IPS DF 6.9 (cell line): ENCODE results near the gene SRBD1.

ENCODE experiments used
- DNase-seq: peaks from one replicate; pipeline ENCODE4 v3.0.0-alpha.2; 2013; ENCODE audit warnings: low read depth, low spot score
- H3K27ac ChIP-seq: one replicate; pipeline ENCODE4 v1.5.1; 2013; ENCODE audit warnings: low read length, control low read depth
- H3K27me3 ChIP-seq: 2 replicates; pipeline ENCODE4 v1.6.1; 2013; ENCODE audit warnings: mild to moderate bottlenecking, low read length; ENCODE audit not compliant: control insufficient read depth, insufficient read depth
- H3K36me3 ChIP-seq: 2 replicates; pipeline ENCODE4 v1.6.1; 2013; ENCODE audit warnings: low read length; ENCODE audit not compliant: control insufficient read depth, insufficient read depth
- H3K4me1 ChIP-seq: 2 replicates; pipeline ENCODE4 v1.6.1; 2013; ENCODE audit warnings: low read length; ENCODE audit not compliant: control insufficient read depth, insufficient read depth
- H3K4me3 ChIP-seq: 2 replicates; pipeline ENCODE4 v1.5.1; 2013; ENCODE audit warnings: mild to moderate bottlenecking, low read length
- H3K9me3 ChIP-seq: 2 replicates; pipeline ENCODE4 v1.6.1; 2013; ENCODE audit warnings: low read length, inconsistent platforms; ENCODE audit not compliant: control insufficient read depth, insufficient read depth
- WGBS: extraction: QIAGEN DNeasy Blood & Tissue Kit; methylation state at CpG from one replicate; pipeline ENCODE4 v1.1.7; 2013; ENCODE audit warnings: mixed read lengths, missing lambda C conversion rate; ENCODE audit not compliant: insufficient read length, insufficient coverage; 5-methylcytosine and 5-hydroxymethylcytosine counted together

The SRBD1 gene

DNA sequence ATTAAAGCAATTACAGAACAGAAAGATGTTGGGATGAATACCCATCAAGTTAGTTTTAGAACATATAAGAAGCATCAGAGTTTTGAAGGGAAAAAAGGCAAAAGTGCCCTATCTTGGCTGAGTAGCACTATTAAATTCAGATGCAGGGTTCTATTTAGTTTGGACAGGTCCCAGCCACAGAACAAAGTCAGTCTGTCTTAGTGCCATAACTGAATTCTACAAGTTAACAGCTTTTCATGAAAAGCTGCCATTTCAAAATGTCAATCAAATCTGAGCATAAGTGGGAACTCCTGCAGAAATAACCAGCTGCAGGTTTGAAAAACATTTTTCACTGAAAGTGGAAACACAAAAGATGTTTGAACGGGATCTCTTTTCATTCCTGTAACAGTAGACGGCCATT, 160.4 kb downstream of the SRBD1 start:
- Histone ChIP-seq H3K4me1 (no peaks in the 10 kb centered on the region), H3K36me3 (no peaks in the 10 kb centered on the region), H3K27ac (no peak overlapping the region), H3K27me3 (no peaks in the 10 kb centered on the region), H3K9me3 (no peaks in the 10 kb centered on the region), H3K4me3 (no peak overlapping the region)
- no CpG with 5 or more reads among the region's 2 CpGs for WGBS
- DNase-seq, result no peak

DNA sequence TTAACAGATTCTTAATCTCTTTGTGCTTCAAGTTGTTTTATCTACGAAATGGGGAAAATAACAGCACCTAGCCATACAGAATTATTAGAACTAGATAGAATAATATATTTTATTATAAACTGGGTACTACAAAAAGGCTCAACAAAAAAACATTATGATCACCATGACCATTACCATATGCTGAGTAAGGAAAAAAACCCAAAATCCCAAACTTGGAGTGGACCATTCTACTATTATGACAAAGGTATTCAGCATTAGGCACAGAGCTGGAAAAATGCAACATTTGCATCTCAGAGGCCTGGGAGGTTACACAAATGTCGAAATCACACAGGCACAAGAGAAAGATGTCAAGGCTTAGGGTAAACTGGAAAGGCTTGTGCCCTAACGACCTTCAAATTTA, 162.8 kb downstream of the SRBD1 start:
- Histone ChIP-seq H3K9me3 (no peaks in the 10 kb centered on the region), H3K4me3 (no peak overlapping the region), H3K27ac (no peak overlapping the region), H3K4me1 (no peaks in the 10 kb centered on the region), H3K27me3 (no peaks in the 10 kb centered on the region), H3K36me3 (no peaks in the 10 kb centered on the region)
- no CpG with 5 or more reads among the region's 3 CpGs for WGBS
- no peak for DNase-seq

DNA sequence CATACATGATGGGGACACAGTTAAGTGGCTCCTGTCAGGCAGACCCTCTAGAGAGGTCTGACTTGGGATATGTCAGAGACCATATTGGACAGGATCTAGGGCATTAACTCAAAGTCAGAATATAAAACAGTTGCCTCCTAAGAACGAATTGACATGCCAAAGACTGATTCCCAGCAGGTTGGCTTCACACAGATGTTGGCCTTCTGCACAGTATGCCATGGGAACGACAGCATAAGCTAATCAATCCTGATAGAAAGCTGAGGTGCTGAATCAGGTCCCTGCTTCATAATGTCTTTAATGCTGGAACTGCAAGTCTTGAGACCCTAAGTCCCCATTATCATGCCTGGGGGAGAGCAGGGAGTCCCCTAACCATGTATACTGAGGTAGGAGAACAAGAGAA, 165.1 kb downstream of the SRBD1 start:
- Histone ChIP-seq H3K27ac (no peak overlapping the region), H3K27me3 (no peaks in the 10 kb centered on the region), H3K36me3 (no peaks in the 10 kb centered on the region), H3K4me3 (no peak overlapping the region), H3K4me1 (no peaks in the 10 kb centered on the region), H3K9me3 (no peaks in the 10 kb centered on the region)
- no CpG with 5 or more reads among the region's 2 CpGs for WGBS
- no peak for DNase-seq

- H3K9me3 ChIP-seq, result no peaks in the 10 kb centered on the region
- WGBS, result no CpG with 5 or more reads among the region's 1 CpG
- no peak overlapping the region for H3K4me3 ChIP-seq
- no peak for DNase-seq
- H3K4me1 ChIP-seq, result no peaks in the 10 kb centered on the region
- H3K36me3 ChIP-seq, result no peaks in the 10 kb centered on the region
- no peak overlapping the region for H3K27ac ChIP-seq
- H3K27me3 ChIP-seq, result no peaks in the 10 kb centered on the region
These were observed 166.0 kb downstream of the SRBD1 start for GRCh38 chr2:45445037-45445436.

- Histone ChIP-seq H3K27me3 (no peaks in the 10 kb centered on the region), H3K9me3 (no peaks in the 10 kb centered on the region), H3K4me3 (no peak overlapping the region), H3K4me1 (no peaks in the 10 kb centered on the region), H3K36me3 (no peaks in the 10 kb centered on the region), H3K27ac (no peak overlapping the region)
- DNase-seq, result no peak
- WGBS, result no CpG with 5 or more reads among the region's 1 CpG
These were observed 168.1 kb downstream of the SRBD1 start for GRCh38 chr2:45443012-45443411.

- no peak for DNase-seq
- H3K27me3 ChIP-seq, result no peaks in the 10 kb centered on the region
- H3K4me1 ChIP-seq, result no peaks in the 10 kb centered on the region
- no peaks in the 10 kb centered on the region for H3K36me3 ChIP-seq
- no peak overlapping the region for H3K4me3 ChIP-seq
- H3K9me3 ChIP-seq, result no peaks in the 10 kb centered on the region
- no CpG with 5 or more reads among the region's 3 CpGs for WGBS
- no peak overlapping the region for H3K27ac ChIP-seq
These were observed 169.0 kb downstream of the SRBD1 start for GRCh38 chr2:45442026-45442425.

DNA sequence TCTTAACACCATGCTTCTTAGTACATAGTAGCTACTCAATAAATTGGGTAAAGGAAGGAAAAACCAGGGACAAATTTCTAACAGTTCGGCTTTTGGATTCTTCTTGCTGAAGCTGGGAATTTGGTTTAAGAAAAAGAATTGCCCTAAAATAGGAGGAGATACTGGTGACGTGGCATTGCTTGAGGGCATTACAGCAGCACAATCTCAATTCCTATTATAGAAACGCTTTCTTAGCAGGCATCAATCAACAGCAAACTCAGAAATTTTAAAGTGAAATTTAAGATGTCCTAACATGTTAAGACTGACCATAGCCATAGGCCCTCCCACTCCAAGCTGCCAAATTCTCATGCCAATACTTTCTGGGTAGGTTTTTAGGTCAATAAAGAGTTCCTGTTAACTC, 169.5 kb downstream of the SRBD1 start:
- no peaks in the 10 kb centered on the region for H3K9me3 ChIP-seq
- no CpG with 5 or more reads among the region's 3 CpGs for WGBS
- H3K4me1 ChIP-seq, result no peaks in the 10 kb centered on the region
- H3K4me3 ChIP-seq, result no peak overlapping the region
- no peaks in the 10 kb centered on the region for H3K36me3 ChIP-seq
- no peaks in the 10 kb centered on the region for H3K27me3 ChIP-seq
- H3K27ac ChIP-seq, result no peak overlapping the region
- DNase-seq, result no peak

DNA sequence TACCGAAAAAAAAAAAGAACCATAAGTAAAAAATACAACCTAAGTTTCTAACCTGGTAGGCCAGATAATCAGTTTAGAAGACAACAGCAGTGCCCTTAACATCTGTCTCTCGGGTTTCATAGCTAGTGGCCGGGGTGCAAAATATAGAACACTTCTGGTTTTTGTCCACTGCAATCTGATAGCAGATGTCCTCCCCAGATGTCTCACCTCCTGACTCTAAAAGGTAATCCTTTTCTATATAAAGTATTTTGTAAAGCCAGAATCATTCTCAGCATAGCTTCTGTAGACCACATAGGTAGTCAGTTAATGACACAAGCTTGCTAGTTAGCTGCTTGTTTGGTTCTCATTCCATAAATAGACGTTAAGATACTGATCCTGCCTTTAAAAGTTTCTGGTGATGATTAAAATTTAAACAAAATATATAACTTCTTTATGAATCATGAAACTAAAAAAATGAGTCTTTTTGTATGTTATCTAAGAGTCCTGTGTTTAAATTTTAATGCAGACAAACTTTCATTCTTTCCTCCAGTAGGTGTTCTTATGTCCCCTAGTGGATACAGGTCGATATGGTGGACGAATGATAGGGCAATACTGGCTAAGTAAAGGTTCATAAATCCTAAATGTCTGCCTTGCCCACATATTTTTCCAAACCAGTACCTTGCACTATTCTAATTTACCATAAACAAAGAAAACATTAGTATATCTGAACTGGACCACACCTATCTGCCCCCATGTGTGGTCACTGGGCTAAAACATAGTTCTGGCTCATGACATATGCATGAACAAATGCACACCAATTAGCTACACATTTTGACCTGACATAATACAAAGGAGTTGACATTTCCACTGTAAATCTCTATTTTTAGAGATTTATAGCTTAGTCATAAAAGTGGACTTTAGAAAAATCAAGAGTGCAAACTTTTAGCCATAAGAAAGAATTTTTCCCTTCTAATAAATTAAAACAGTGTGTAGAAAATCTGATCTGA, 171.0 kb downstream of the SRBD1 start:
- Histone ChIP-seq H3K4me1 (no peaks in the 10 kb centered on the region), H3K9me3 (no peaks in the 10 kb centered on the region), H3K4me3 (no peak overlapping the region), H3K36me3 (no peaks in the 10 kb centered on the region), H3K27ac (no peak overlapping the region), H3K27me3 (no peaks in the 10 kb centered on the region)
- no CpG with 5 or more reads among the region's 6 CpGs for WGBS
- DNase-seq, result no peak

DNA sequence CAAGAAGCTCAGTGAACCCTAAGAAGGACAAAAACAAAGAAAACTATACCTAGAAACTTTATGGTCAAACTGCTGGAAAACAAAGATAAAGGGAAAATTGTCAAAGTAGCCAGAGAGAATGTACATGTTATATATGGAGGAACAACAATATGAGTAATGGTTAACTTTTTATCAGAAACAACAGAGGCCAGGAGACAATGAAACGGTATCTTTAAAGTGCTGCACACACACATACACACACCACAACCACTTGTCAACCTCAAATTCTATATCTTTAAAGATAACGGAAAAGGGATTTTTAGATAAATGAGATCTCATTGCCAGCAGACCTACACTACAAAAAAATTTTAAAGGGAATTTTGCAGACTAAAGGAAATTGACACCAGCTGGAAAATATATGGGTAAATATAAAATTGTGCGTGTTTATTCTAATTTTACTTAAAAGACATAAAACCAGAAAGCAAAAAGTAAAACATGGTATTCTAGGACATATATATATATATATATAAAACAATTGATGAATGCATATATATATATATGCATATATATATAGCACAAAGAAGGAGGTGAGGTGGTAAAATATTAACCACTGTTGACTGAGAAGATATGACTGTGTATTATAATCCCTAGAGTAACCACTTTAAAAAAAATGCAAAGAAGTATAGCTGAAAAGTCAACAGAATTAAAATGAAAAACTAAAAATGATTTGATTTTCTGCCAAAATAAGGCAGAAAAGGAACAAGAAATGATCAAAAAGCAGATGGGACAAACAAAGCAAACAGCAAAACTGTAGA, 172.0 kb downstream of the SRBD1 start:
- H3K4me1 ChIP-seq, result no peaks in the 10 kb centered on the region
- no CpG with 5 or more reads among the region's 3 CpGs for WGBS
- no peaks in the 10 kb centered on the region for H3K36me3 ChIP-seq
- no peak overlapping the region for H3K4me3 ChIP-seq
- no peaks in the 10 kb centered on the region for H3K9me3 ChIP-seq
- H3K27ac ChIP-seq, result no peak overlapping the region
- H3K27me3 ChIP-seq, result no peaks in the 10 kb centered on the region
- DNase-seq, result no peak

GRCh38 chr2:45436456-45436855, 174.6 kb downstream of the SRBD1 start:
- no peaks in the 10 kb centered on the region for H3K9me3 ChIP-seq
- no peak overlapping the region for H3K27ac ChIP-seq
- WGBS, result no CpG with 5 or more reads among the region's 2 CpGs
- H3K4me1 ChIP-seq, result no peaks in the 10 kb centered on the region
- no peak overlapping the region for H3K4me3 ChIP-seq
- no peak for DNase-seq
- no peaks in the 10 kb centered on the region for H3K27me3 ChIP-seq
- H3K36me3 ChIP-seq, result no peaks in the 10 kb centered on the region
